ENCODE results near the gene GRIN2A.

- TF ChIP-seq CTCF (conservative IDR thresholded peaks at IDR 0.05) = no peak
- no peak for TF ChIP-seq ZFX (IDR thresholded peaks at IDR 0.05)
These were observed 247.3 kb downstream of the GRIN2A start for GRCh38 chr16:9934723-9935508.

Data from C4-2B (cell line).